ENCODE measurements around the gene SLC23A3.
A peak's percentile ranks its signal among the peaks of the same experiment; 100 is the strongest.

The SLC23A3 gene

DNA sequence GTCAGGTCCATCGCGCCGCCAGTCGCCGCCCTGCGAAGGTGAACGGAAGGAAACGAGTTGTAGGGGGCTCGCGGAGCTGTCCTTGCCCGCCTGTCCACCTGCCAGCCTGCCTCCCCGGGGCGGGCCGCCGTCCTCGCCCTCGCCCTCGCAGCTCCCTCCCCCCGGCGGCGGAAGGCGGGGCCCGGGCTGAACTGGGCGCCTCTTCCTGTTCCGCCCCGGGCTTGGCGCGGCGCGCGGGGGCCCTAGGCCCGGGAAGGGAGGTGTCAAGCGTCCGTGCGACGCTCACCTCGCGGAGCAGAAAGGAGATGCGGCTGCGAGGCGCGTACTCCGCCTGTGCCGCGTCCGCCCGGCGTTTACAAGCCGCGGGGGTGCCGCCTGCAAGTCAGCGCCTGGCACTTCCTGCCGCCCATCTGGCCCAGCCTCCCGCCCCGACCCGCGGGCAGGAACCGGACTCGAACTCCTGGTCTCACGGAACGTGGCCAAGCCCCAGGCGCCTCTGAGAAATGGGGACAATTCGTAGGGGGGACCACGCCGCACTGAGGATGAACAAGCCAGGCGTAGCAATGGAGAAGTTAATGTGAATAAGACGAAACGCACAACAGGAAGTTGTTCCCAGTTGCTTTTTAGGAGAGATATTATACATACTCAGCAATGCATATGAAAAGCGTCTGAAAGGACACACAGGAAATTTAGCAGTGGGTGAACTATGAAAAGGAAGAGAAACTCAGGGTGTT, 7.2 kb upstream of the SLC23A3 start, which contains the start of gene CNPPD1:
CNPPD1 (minus strand) TSS at position 108 of the 734 bp plus-strand sequence; CDS start at position 11, 97 bp downstream.
- DNase-seq (ENCODE audit: low read depth in 2 of 3, low spot score in 1 of 3) = peak; percentile 64 to 86 (median 75)

DNA sequence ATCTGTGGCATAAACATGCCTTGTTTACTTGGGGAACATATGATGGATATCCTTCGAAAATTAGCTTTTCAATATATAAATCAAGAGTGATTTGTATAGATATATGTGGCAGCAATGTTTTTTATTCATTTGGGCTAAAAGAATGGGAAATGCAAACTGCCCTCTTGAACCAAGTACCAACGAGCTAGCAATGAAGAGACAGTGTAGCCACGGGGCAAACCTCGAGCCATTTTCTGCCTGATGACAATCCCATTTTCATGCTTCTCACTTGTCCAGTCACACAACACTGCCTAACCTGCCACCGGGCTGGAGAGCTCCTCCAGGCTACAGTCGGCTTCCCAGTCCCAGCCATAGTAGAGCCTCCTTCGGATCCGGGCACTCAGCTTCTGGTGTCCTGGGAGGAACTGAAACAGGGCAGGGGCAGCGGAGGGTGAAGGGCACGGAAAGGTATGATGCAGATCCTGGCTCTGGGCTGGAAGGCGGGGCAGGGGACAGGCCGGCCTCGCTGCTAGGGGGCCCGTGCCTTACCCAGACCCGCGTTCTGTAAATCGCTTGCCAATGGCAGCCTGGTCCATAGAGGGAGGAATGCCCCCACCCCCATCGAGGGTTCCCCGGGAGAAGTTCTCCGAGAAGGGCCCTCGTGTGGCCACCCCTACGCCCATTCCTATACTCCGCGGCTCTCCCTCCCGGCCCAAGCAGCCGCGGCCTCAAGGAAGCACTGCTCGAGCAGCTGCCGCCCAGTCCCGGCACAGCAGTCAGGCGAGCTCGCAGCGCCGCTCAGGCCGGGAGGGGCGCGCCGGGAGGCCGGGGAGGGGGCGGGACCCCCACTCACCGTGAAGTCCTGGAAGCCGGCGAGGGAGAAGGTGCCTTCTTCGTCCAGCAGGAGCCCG, 6.3 kb upstream of the SLC23A3 start:
- DNase-seq (ENCODE audit: low read depth in 2 of 3, low spot score in 1 of 3) = peak in 1 of 3 donors; percentile 25

DNA sequence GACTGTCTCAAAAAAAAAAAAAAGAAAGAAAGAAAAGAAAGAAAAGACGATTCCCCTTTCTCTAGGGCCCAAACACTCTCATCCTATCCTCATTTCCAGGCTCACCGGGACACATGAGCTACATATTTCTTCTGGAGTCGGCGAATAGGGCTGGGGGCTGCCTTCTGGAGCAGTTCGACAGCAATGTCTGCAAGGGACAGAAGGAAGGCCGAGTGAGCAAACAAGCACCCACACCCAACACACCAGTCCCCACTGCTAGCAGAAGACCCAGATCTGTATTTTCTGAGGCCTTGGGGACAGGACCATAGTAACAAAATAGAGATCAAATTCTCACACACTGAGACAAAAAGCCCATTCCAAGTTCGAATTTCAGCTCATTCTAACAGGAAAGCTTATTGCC, 5.7 kb upstream of the SLC23A3 start:
- no peak for DNase-seq (ENCODE audit: low read depth in 2 of 3, low spot score in 1 of 3)

DNA sequence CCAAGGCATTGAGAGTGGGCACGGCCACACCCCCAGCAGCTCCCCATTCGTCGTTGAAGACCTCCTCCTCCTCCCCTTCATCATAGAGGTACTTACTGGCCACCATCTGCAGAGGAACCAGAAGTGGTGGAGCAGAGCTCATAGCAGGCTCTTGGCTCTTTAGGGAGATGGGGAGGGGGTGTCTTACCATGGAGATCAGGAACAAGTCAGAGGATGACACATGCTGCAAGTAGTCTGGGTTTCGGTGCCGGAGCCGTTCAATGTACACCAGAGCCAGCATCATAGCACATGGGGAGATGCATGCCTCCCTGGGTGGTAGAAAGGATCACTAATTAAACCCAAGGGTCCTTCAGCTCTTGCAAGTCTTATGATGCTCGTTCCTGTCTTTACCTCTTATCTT, 5.0 kb upstream of the SLC23A3 start:
- no peak for DNase-seq (ENCODE audit: low read depth in 2 of 3, low spot score in 1 of 3)

DNA sequence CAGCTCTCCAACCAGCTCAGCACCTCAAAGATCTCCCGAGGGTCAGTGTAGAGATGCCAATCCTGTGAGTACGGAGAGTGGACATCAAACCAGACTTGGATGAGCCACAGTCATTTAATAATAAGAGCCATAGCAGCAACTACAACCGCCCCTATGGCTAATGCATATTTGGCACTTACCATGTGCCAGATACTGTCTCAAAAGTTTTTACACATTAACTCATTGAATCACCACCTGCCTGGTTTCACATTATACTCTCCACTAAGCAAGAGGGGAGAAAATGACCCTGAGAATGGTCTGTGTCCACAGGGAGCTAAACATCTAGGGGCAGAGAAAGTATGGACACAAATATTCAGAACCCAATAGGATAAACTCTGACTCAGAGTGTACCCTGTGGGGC, 4.3 kb upstream of the SLC23A3 start:
- DNase-seq (ENCODE audit: low read depth in 2 of 3, low spot score in 1 of 3) = no peak

DNA sequence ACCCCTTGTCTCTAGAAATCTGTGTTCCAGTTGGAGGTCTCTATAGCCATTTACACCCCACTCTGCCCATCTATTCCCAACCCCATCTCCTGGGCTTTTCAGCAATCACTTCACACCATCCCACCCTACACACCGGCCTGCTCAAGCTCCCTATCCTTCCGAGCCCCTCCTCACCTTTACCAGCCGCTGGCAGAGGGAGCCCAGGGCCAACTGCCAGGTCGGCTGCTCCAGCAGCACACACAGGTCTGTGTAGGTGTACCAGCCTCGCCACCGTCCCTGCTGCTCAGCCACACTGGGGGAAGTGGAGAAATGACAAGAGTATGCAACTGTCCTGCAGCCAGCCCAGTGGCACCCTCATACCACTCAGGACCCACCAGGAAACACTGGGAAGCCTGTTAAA, 3.3 kb upstream of the SLC23A3 start:
- DNase-seq (ENCODE audit: low read depth in 2 of 3, low spot score in 1 of 3) = no peak

DNA sequence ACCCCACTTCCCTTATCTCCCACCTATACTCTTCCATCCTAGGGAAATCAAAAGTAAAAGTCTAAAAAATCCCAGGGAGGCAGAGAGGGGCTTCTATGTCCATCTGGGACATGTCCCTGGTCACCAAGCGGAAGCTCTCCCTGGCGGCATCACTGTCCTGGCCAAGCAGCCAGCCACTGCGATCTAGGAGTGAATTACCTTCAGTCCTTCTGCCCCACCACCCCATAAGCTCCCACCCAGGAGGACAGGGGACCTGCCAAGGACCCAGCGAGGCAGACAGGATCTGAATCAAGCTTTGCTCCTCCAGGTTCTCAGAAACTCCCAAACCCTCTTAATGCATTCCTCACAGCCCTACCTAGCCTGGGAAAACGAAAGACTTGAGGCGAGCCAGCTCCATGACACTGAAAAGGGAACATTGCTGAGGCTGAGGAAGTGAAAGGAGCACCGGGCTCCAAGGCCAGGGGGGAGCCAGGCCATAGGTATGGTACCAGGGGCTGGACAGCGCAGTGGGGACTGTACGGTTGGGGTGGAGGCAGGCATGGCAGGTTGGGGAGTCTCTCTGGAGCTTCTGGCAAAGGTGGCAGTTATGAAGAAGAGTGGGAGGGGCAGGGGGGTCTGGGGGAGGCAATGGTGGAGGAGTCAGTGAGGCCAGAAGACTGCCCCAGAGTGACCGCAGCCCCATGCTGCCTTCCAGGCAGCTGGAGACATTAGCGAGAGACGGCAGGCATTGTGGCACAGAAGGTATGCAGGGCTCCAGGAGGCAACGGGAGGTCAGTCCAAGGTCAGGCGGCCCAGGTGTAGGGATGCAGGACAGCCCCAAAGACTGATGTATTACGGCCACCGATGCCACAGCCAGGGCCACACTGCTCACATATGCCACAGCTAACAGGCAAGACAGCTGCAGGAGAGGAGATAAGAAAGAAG, 2.7 kb upstream of the SLC23A3 start:
- no peak for DNase-seq (ENCODE audit: low read depth in 2 of 3, low spot score in 1 of 3)

DNA sequence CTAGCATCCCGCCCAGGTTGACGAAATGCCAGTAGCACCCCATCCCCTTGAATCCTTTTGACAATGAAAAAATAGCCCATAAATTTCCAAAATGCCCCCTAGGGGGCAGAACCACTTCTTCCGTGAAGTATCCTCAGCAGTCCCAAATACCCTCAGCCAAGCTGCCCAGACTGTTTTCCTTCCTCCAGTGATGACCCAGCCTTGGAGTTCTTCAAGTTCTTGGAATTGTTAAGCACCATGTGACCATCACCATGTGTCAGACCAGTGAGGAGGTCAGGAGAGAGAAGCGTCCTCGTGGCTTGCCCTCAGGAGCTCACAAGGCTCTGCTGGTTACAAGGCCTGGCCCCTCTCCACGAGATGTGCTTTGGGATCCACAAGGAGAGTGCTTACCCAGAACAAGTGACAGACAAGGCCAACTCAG, 1.4 kb upstream of the SLC23A3 start:
- peak in 1 of 3 donors; percentile 30 for DNase-seq (ENCODE audit: low read depth in 2 of 3, low spot score in 1 of 3)

DNA sequence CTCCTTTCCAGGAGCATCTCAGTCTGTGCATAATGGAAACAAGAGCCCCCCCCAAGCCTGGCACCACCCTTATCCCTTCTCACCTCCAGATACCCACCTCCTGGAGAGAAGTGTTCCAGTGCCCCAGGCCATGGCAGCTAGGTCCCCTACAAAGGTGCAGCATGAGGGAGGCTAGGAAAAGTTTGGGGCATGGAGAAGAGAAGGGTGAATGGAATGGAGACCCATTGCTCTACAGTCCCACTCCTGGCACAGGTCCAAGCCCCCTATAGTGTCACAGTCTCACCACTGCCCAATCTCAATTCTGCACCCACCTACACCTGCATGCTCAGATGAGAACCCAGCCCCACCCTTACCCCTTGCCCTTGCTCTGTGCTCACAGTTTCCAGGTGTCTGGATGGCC, 897 bp downstream of the SLC23A3 start:
- no peak for DNase-seq (ENCODE audit: low read depth in 2 of 3, low spot score in 1 of 3)

DNA sequence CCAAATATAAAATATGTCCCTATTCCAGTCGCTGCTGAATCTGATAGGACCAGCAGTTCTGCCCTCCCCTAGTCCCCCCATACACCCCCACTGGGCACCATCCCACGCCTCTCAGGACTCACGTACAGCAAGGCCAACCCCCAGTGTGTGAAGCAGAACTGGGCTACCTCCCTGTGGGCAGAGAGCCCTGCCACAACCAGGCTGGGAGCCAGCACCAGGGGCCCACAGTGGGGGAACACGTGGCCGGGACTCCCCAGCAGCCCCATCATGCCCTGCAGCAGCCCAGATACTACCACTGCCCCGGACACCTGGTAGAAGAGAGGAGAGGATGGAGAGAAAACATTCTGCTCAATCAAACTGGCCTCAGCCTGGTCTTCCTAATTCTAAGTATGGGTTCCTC, 1.3 kb downstream of the SLC23A3 start:
- DNase-seq (ENCODE audit: low read depth in 2 of 3, low spot score in 1 of 3) = no peak

DNA sequence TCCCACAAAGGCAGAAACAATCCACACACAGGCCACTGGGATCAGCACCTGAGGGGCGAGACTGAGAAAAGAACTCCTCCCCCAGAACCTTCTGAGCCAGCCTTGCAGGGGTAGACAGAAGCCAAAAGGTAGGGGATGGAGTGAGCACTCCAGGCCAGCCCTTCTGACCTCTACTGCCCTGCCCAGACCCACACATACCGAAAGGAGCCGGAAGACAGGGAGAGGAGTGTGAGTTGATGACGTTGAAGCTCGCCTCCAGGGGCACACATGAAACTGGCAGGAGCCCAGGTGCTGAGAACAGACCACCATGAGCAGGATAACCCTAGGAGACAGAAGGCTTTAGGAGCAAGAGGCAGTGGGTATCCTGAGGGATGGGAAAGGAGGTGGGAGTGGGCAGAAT, 1.8 kb downstream of the SLC23A3 start:
- no peak for DNase-seq (ENCODE audit: low read depth in 2 of 3, low spot score in 1 of 3)

DNA sequence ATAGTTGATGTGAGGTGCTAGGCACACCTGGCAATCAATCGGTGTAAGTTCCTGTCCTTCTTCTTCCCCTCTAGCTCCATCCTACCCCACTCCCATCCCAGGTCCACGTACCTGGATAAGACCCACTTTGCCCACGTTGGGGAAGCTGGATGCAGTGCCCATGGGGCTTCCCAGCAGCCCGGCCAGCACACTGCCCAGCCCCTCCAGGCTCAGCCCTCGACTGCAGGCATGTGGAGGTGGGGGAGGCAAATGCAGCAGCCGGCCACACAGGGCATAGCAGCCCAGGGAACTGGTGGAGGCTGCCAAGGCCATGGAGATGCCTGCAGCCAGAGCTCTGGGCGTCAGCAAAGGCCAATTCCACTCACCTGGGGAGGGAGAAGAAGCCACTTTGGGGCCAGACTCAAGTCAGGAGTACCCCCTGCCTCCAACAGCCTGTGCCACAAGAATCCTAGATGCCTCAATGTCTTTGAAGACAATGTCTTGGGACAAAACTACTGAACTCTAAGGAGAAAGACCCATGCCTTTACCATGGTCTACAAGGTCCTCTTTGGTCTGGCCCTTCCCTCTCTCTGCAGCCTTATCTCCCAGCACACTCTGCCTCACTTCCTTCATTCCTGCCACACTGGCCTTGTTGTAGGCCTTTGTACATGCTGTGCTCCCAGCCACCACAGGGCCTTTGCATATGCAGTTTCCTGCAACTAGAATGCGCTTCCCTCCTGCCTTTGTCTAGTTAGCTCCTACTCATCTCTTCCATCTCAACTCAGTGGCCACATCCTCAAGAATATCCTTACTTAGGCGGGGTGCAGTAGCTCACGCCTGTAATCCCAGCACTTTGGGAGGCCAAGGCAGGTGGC, 4.5 kb downstream of the SLC23A3 start:
- DNase-seq (ENCODE audit: low read depth in 2 of 3, low spot score in 1 of 3) = no peak

DNA sequence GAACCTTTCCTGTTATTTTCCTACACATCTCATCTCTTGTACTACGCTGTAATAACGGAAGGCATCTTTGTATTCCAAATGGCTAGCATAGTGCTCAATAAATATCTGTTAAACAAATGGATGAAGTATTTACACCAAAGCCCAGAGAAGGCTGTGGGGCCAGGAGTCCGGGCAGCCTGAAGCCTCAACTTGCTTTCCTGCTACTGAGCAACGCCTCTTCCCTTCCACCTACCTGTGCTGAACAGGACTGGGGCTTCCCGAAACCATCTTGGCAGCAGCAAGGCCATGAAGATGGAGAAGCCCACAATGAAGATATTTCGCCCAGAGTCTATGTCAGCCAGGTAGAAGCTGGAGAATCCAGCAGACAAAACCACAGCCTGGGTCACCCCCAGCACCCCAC, 6.7 kb downstream of the SLC23A3 start:
- DNase-seq (ENCODE audit: low read depth in 2 of 3, low spot score in 1 of 3) = no peak

DNA sequence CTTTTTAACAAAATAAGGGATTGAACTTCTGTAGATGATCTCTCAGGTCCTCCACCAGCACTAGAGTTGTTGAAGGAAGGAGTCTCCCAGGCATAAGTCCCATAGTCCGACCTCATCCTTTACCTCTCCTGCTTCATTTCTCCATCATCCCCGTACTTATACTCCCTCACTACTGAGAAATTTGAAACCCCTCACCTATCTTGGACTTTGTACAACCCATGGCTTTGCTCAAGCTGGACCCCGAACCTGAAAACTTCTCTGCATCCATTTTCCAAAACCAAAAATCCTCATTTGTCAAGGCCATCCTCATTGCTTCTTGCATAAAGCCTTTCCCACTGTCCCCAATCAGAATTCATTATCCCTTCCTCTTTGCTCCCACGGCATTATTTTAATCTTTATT, 8.7 kb downstream of the SLC23A3 start:
- DNase-seq (ENCODE audit: low read depth in 2 of 3, low spot score in 1 of 3) = no peak

DNA sequence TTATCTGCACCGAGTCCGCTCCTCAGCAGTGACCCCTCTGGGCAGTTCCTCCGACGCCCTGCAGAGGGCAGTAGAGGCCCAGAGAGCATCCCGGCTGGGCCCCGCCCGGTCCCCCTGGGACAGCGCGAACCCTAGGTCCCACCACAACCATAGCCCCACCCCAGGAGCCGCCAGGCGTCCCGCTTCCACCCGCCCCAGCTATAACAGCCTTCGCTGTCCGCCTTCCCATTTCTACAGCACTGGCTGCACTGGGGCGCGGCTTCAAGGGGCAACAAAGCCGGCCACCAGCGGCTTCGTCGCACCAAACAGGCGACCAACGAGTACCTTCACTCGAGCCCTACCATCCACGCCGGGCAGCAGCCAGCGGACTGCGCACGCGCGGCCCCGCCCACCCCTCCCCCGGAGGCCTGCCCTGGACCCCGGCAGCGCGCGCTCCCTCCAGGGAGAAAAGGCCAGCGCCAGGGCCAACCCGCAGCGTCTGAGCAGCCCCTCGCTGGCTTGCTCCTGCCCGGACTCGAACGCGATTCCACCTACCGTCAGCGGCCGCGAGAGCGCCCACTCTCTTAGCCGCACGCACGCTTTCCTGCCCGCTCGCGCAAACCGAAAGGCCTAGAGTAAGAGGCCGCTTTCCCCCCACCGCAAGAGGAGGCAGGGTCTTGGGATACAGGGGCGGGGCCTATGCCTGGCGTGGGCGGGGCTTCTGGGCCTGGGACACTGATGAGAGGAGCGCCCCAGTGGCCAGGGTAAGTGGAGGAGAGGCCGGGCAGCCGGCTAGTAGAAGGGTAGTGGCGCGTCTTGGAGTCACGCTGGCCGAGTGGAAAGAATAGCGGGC, 9.4 kb downstream of the SLC23A3 start, which contains the start of gene NHEJ1:
NHEJ1 (minus strand) TSS at position 630 of the 832 bp plus-strand sequence. CDS start 2,453 bp downstream, outside the sequence.
- peak; percentile 92 to 95 (median 93) for DNase-seq (ENCODE audit: low read depth in 2 of 3, low spot score in 1 of 3)

DNA sequence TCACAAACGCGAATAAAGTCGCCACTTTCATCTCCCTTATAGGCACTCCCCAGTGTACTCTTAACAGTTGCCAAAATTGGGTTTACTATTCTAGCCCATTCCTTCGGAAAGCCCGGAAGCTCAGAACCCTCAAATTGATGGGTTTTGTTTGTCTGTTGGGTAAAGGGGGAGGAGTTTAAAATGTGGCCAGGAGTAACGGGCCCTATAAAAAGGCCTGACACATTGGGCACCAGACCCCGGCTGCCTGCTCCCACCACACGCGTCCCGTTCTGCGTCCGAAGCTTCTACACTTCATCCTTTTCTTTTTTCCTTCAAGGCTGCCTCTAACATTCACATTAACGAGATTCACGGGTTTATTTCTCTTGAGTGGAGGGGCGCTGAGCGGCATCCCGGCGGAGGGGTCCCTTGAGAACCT, 10.1 kb downstream of the SLC23A3 start:
- DNase-seq (ENCODE audit: low read depth in 2 of 3, low spot score in 1 of 3) = no peak

DNA sequence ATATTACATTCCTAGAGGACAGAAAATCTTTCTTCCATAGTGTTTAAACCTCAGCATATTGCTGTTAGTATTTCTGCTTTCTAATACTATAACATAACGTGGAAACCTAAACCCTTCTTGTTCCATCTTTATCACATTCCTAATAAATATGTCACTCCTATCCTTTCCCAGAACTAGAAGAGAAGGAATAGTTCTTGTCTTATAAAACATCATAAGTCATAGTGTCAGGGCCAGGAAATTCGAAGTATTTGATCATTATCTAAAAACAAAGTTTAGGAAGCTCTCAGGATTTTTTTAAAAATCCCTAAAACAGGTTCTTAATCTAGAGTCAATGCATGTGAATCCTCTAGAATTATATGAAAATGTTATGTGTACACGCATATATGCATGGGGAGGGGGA, 11.2 kb downstream of the SLC23A3 start:
- no peak for DNase-seq (ENCODE audit: low read depth in 2 of 3, low spot score in 1 of 3)

DNA sequence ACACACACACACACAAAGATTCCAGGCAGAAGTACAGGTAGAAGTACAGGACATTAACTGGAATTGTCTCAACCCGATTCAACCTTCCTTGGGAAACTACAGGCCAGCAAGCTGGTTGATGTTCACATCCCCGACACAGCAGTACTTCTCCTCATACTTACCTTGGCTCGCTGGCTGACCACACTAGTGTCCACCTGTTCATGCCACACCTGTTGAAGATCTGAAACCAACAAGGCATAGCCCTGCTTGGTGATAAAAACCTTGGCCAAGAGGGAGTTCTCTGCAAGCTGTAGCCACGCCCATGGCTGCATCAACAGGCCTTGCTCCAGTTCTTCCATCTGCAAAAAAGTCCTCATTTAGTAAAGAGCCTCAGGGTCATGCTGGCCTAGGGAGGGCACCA, 11.8 kb downstream of the SLC23A3 start:
- DNase-seq (ENCODE audit: low read depth in 2 of 3, low spot score in 1 of 3) = no peak

DNA sequence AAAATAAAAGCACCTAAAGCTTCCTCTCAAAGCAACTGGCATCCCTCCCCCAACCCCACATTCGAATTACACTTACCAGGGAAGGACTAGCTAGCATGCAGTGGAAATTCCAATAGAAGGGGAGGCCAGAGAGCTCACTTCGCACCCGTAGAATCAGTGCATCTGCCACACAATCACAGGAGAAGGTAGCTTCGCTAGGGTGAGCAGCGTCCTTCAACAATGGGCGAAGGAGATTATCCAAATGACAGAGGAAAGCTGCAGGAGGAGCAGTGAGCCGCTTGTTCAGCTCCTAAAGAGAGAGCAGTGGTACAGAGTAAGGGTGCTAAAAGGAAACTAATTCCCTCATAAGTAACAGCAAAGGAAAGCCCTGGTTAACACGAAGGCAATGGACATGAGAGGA, 12.4 kb downstream of the SLC23A3 start:
- DNase-seq (ENCODE audit: low read depth in 2 of 3, low spot score in 1 of 3) = no peak
